ENCODE results near the gene LRRC1.

Gene LRRC1

GRCh38 chr6:53845280-53846195, 50.7 kb downstream of the LRRC1 start:
- in situ Hi-C loops (cut with MboI; ENCODE audit: low sequenced_read_pairs), result no loop called here

GRCh38 chr6:53846250-53846649, 51.4 kb downstream of the LRRC1 start:
- in situ Hi-C loops (cut with MboI; ENCODE audit: low sequenced_read_pairs), result no loop called here

- in situ Hi-C loops (cut with MboI; ENCODE audit: low sequenced_read_pairs), result no loop called here
These were observed 53.0 kb downstream of the LRRC1 start for GRCh38 chr6:53847796-53848314.

DNA sequence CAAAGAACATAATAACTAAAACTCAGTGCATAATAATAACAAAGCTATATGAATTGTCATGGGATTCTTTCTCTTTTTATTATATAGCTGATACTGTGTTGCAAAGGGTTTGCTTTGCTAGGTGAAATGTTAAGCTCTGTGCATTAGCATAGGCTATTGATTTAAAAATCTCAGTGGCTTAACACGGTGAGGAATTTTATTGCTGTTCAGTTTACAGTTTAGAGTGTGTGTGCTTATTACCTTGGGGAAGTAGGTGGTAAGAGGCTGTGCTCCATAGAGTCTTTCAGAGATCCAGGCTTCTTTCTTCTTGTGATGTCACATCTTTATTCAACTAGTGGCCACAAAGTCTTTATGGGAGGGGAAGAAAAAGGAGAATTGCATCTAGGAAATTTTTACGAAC, 55.7 kb downstream of the LRRC1 start:
- in situ Hi-C loops (cut with MboI; ENCODE audit: low sequenced_read_pairs), result no loop called here

- in situ Hi-C loops (cut with MboI; ENCODE audit: low sequenced_read_pairs), result no loop called here
These were observed 56.8 kb downstream of the LRRC1 start for GRCh38 chr6:53851561-53851960.

- in situ Hi-C loops (cut with MboI; ENCODE audit: low sequenced_read_pairs), result no loop called here
These were observed 58.0 kb downstream of the LRRC1 start for GRCh38 chr6:53852805-53853204.

GRCh38 chr6:53854843-53855567, 60.2 kb downstream of the LRRC1 start:
- in situ Hi-C loops (cut with MboI; ENCODE audit: low sequenced_read_pairs), result no loop called here

DNA sequence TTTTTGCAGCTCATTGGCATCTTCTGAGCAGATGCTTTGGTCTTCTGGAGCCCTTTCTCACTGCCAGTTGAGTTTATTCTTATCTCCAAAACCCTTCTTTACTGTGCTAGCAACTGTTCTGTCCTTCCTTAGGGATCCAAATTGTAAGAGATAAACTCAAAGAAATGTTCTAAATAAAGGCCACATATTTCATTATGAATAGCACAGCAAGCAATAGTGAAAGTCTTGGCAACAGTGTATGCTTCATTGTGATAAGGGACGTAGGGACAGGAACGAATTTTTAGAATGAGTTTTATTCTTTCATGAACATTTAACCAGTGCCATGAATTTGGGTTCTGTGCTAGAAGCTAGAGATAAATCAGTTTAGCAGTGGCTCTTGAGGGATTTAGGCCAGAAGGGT, 61.1 kb downstream of the LRRC1 start:
- in situ Hi-C loops (cut with MboI; ENCODE audit: low sequenced_read_pairs), result no loop called here

- in situ Hi-C loops (cut with MboI; ENCODE audit: low sequenced_read_pairs), result no loop called here
These were observed 62.7 kb downstream of the LRRC1 start for GRCh38 chr6:53857318-53858094.

- in situ Hi-C loops (cut with MboI; ENCODE audit: low sequenced_read_pairs), result no loop called here
These were observed 63.4 kb downstream of the LRRC1 start for GRCh38 chr6:53858196-53858595.

- in situ Hi-C loops (cut with MboI; ENCODE audit: low sequenced_read_pairs), result no loop called here
These were observed 64.1 kb downstream of the LRRC1 start for GRCh38 chr6:53858913-53859312.

- in situ Hi-C loops (cut with MboI; ENCODE audit: low sequenced_read_pairs), result no loop called here
These were observed 65.7 kb downstream of the LRRC1 start for GRCh38 chr6:53860511-53860910.

GRCh38 chr6:53861518-53861917, 66.7 kb downstream of the LRRC1 start:
- in situ Hi-C loops (cut with MboI; ENCODE audit: low sequenced_read_pairs), result no loop called here

- in situ Hi-C loops (cut with MboI; ENCODE audit: low sequenced_read_pairs), result no loop called here
These were observed 68.1 kb downstream of the LRRC1 start for GRCh38 chr6:53862662-53863462.

GRCh38 chr6:53864781-53865180, 70.0 kb downstream of the LRRC1 start:
- in situ Hi-C loops (cut with MboI; ENCODE audit: low sequenced_read_pairs), result no loop called here

DNA sequence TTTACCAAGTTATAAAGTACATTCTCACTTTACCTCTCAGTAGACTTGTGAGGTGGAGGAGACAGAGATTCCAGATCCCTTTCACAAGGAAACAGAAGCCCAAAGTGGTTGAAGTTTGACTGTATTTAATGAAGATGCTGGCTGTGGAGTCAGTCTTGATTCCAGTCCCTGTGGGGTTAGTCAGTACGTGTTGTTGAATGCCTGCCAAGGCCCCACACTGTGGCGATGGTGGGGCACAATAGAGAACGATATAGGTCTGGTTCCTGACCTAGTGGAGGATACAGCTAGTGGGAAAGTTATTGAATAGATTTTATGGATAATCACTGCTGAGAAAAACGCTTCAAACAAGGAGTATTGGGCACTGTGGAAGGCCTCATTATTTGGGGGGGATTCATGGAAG, 71.4 kb downstream of the LRRC1 start:
- in situ Hi-C loops (cut with MboI; ENCODE audit: low sequenced_read_pairs), result no loop called here

GRCh38 chr6:53868626-53869025, 73.8 kb downstream of the LRRC1 start:
- in situ Hi-C loops (cut with MboI; ENCODE audit: low sequenced_read_pairs), result no loop called here

DNA sequence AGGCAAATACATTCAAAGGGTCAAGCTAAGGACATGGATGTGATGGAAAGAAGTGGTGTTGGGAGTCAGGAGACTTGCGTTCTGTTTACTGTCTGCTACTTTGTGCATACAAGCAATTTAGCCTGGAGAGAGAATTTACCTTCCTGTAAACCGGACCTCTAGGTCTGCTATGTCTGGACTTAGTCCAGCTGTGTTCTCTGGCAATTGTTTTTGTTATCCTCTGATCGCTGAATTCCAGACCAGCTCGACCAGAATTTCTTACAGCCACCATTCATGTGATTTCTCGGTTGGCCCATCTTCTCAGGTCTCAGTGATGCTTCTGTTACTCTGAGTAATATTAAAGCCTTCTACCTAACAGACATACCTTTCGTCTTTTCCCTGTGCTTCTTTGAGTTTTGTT, 75.2 kb downstream of the LRRC1 start:
- in situ Hi-C loops (cut with MboI; ENCODE audit: low sequenced_read_pairs), result no loop called here

DNA sequence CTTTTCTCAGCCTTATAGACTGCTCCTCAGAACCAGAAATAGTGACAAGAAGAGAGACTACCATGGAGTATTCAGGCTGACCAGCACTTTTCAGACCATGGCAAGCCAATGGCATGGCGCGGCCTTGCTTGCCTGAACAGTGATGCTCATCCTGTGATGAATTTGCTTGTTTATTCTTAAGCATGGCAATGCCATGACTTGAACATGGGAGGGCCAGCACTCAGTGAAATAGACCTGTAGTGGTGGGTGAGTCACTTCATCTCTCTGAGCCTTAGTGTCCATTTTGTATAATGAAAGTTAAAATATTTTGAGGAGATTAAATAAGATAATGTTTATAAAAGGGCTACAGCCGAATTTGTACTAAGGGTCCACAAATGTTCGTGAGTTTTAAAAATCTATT, 79.1 kb downstream of the LRRC1 start:
- in situ Hi-C loops (cut with MboI; ENCODE audit: low sequenced_read_pairs), result no loop called here

DNA sequence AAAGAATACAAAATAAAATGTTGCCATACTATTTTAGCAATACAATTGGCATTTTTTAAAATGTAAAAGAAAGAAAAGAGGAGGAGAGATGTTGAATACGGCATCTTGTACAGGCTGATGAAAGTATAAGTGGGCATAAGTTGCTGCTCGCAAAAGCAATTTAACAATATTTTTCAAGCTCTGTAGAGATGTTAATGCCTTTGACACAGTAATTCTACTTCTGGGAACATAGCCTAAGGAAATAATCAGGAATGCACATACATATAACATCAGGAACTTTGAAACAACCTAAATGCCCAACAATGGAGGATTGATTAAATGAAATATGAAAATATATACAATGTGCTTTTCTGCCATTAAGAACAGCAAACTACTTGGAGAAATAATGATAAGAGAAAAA, 80.2 kb downstream of the LRRC1 start:
- in situ Hi-C loops (cut with MboI; ENCODE audit: low sequenced_read_pairs), result no loop called here
